ENCODE results near the gene THAP10.

Gene THAP10

DNA sequence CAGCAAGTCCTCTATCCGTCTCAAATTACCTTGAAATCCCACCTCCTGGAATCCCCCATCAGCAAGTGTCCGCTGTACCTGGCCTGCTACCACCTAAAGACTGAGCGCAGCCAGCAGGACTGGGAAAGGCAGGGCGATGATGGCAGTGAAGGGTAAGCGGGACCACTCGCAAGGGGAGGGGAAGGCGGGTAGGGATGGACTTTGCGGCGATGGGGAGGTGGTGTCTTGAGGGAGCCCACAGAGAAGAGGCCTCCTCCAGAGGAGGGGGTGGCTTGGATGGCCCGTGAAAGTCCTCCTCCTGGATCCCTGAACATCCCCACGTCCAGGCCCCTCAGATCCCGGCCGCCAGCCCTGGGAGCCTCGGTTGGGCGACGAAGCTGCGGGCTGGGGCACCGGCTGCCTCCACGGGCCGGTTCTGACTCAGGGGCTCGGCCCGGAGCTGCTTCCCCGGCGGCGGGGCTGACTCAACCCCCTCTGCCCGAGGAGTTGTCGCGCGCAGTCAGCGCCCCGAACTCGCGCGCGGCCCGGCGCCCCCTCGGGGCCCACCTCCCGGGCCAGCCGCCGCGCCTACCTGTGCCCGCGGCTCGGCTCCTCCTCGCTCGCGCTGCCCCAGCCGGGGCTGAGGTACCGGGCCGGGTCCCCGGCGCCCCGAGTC, 38.8 kb downstream of the THAP10 start:
- no peak for DNase-seq

DNA sequence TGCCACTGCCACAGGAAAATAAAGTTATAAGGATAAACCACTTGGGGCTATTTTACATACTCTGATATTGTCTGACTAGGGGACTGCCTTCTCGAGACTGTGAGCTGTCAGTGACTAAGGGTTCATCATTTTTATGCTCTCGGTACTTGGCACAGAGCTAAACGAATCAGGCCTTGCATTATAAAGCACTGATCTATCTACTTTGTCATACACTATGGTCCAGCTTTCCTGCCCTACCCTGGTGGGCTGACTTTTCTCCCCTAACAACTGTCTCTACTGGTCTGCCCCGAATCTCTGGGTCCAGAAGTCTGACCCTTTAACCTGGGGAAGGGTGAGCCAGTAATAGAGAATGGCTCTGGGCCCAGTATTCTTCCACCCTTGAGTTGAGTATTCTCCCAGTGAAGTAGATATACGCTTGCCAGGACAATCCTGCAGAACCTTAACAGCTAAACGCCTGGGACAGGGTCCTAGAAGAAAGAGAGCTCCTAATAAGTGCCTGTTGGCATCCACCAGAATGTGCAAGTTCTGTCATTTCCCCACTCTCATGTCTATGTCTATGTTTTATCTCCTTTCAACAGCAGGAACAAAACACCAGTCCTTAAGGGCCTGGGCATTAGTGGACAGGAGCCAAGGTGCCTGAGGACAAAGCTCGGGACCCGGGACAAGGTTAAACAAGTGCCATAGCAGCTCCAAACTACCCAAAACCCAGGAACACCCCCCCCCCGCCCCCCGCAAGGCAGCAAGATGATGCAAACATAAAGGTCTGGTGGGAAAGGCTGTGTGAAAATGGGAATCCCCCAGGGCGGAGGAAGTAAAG, 39.5 kb downstream of the THAP10 start:
- DNase-seq: no peak

DNA sequence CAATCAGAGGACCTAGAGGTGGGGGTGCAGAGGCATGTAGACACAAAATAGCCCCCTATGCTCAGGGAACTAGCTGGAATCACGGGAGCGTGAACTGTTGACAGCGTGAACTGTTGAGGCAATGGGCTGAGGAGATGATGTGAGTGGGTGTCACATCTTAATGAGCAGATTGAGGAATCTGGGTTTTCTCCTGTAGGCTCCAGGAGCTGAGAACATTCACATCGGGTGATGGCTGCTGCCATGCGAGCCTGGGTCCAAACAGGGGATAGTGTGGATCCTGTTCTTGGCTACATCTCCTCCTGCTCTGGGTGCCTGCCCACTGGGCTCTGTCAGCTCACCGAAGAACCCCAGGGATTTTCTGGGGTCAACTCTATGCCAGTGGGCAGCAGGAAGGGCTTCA, 40.3 kb downstream of the THAP10 start:
- no peak for DNase-seq

DNA sequence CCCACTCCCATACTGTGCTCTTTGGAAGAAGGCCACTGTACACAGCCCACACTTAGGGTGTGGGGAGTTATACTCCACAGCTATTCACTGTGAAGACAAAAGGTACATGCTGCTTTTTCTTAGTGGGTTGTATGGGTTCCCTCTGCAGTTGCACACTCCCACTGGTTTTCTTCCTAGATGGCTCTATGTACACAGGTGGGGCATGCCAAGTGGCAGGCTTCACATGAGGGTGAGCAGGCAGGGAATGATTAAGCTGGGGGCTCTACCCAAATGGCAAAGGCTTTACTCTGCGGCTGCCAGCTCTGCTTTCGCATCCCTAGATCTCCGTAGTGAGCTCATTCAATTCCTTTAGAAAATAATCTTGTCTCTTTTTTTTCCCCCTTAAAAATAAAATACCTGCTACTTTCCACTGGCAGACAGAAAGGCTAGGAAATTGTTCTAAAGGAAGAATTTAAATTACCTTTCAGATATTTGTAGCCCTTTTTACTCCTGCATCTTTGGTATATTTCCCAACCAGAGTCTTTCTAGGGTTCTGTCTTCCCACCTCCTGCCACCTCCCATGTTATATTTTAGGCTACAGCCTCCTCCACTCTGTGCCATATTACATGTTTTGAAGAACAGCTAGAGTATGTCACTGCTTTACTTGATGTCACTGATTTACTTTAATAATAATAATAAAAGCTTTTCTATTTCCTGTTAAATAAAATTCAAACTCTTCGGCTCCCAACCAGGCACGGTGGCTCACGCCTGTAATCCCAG, 46.5 kb downstream of the THAP10 start:
- no peak for DNase-seq

DNA sequence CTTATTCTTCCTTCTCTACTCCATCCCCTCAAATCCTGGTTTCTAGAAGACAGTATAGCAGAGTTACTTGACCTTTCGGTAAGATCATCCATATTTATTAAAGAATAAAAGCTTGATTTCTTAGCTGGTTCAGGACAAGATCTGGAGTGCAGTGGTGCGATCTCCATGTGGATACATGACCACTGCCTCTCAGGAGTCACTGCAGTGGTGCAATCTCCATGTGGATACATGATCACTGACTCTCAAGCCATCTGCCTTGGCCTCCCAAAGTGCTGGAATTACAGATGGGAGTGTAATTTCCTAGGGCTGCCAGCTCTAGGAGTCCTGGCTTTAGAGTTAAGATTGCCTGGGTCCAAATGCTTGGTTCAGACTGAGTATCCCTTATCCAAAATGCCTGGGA, 54.8 kb downstream of the THAP10 start:
- DNase-seq: no peak

DNA sequence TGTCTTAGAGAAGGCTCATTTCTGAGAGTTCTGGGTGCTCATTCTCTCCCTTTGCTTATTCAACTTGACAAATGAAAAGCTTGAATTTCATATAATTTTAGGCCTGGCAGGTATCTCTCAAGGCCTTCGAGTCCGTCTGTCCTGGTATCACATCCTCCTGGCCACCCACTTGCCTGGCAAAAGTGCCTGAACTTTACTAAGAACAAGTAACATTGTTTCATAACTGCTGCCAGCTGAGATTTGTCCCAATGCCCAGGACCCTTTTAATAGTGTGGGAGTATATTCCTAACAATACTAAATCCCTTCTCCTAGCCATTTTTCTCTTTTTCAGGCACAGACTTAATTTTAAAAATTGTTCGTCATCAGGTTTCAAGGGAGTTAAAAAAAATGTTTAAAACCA, 56.4 kb downstream of the THAP10 start:
- no peak for DNase-seq

DNA sequence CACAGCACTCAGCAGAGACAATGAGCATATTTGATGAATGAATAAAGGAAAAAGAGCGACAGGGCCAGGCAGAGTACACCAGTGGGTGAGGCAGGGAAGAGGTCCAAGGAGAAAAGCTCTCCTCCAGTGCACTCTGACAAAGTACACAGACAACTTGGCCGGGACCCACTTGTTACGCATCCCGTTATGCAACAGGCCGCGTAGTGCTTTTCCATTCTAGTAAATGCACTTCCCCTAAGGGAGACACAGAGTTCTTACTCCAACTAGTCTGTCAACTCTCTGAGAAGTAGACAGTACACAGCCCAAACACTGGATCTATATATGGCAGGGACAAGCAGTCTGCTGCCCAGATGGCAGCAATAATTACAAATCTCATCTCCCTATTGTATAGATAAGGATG, 56.8 kb downstream of the THAP10 start:
- no peak for DNase-seq

DNA sequence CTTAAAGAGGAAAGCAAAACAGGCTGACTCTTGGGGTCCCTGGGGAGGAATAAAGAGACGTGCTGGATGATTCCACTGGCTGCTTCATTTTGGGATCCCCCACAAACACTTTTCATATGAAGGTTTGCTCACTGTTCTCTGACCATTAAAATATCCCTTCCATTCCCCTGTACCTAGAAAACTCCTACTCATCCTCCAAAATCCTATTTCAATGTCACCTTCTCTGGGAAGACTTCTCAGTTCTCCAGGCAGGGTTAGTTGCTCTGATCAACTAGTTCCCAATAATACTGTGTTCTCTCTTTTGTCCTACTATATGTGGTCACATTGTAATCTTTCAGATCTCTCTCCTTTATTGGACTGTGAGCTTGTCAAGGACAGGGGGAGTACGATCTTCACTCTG, 57.2 kb downstream of the THAP10 start:
- no peak for DNase-seq

DNA sequence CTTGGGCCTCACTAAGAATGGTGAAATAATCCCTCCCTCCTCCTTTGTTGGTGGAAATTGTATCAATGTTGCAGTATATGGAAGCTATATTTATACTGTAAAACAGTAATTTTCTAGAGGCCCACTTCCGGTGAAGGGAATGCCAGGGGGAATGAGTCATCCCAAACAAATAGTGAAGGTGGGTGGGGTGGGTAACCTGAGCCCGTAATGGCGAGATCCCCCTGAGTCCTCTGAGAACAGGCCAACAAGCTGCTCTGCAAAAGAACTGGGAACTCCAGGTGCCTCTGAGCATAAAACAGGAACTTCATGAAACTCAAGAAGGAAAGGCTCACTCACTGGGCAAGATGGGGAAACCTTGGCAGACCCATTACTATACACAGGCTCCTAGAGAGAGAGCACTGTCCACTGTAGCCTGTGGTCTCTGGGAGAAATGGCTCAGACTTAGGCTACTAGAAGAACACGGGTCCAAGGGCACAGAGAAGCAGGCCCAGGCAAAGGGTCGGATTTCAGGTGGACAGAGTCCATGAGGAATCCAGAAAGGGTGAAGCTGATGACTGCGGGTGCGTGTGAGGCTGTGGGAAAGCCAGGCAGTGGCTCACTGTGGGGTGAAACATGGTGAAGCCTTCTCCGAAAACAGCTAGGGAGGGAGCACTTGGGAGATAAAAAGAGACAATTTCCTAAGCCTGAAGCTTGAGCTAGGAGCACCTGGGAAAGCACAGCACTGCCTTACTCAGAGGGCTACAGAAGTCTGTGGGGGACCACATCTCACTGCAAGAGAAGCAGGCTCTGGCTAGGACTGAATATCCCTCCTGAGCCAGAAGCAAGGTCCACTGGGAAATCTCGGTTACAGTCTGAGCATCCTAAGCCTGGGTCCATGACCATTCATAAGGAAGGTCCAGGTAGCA, 58.1 kb downstream of the THAP10 start:
- DNase-seq: no peak

DNA sequence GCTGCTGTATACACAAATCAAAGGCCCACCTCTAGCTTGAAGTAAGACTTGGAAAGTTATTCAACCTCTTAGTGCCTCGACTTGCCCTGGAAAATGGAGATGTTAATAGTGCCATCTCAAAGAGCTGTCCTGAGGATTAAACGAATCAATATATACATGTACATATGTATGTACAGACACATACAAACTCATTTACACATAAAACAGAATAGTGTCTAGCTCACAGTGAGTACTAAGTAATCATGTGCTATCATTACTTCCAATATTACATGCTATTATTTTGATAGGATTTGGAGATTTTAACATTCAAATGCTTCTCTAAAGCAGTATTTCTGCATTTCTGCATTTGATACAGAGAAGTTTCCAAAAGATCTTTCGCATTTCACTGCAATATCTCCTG, 58.8 kb downstream of the THAP10 start:
- DNase-seq: no peak

DNA sequence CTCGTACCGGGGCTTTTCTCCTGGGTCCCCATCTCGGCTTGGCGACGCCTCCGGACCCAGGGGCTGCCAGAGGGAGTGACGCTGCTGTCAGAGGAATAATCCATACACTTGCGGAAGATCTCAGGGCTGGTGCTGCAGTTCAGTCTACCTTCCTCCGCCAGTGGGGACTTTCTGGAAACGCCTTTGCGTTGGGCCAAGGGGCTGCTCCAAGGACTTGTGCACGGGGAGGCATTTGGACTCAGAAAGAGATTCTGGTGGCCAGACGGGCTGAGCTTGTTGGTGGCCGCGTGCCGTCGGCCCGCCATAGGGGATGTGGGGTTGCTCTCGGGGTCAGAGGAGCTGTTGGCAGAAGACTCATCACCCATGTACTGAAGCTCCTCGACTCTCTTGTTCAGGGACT, 60.1 kb downstream of the THAP10 start:
- no peak for DNase-seq
